ENCODE data around the gene ZNF821.
A peak's percentile ranks its signal among the peaks of the same experiment; 100 is the strongest.

The ZNF821 gene

DNA sequence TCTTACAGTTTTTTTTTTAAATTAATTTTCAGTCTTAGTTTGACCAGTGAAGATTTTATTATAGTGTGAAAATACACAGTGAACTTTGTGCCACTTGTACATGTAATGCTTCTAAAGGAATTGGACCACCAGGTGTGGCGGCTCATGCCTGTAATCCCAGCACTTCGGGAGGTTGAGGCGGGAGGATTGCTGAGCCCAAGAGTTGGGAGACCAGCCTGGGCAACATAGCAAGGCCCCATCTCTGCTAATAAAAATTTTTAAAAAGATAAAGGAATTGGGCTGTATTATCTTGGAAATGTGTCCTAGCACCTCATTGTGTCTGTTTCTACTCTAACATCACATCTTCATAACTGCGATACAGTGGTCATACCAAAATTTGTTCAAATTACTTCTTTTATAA, 15.2 kb upstream of the ZNF821 start:
- ATAC-seq, result no peak
- TF ChIP-seq ZNF565 (CRISPR knock-in tag; conservative IDR thresholded peaks at IDR 0.05; ENCODE audit: low read depth) (no peak), POU6F1 (CRISPR knock-in tag; IDR thresholded peaks at IDR 0.05; ENCODE audit: borderline replicate concordance, low read depth) (no peak), RARB (CRISPR knock-in tag; IDR thresholded peaks at IDR 0.05) (no peak), TOX (CRISPR knock-in tag; IDR thresholded peaks at IDR 0.05; ENCODE audit: borderline replicate concordance) (no peak)

DNA sequence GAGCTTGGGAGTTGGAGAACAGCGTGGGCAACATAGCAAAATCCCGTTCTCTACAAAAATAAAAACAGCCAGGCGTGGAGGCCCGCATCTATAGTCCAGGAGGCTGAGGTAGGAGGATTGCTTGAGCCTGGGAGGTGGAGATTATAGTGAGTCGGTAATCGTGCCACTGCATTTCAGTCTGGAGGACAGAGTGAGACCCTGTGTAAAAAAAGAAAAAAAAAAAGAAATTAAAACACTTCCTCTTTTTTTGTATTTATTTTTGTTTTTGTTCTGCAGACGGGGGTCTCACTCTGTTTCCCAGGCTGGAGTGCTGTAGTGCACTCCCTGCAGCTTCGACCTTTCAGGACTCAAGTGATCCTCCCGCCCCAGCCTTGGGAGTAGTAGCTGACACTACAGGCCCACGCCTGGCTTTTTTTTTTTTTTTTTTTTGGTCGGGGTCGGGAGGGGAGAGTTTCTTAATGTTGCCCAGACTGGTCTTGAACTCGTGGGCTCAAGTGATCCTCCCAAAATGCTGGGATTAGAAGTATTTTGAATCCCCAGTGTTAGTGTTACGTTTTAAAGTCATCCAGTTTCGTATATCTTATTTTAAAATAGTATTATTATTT, 12.9 kb upstream of the ZNF821 start:
- TF ChIP-seq TCF4 (CRISPR knock-in tag; IDR thresholded peaks at IDR 0.05; ENCODE audit: borderline replicate concordance) (no peak), ZFP3 (CRISPR knock-in tag; IDR thresholded peaks at IDR 0.05) (no peak), CREB5 (CRISPR knock-in tag; IDR thresholded peaks at IDR 0.05; ENCODE audit: low read depth) (no peak), CSRNP3 (CRISPR knock-in tag; IDR thresholded peaks at IDR 0.05) (no peak), ZNF8 (CRISPR knock-in tag; IDR thresholded peaks at IDR 0.05) (no peak), ESRRG (CRISPR knock-in tag; IDR thresholded peaks at IDR 0.05) (no peak), ARNTL (CRISPR knock-in tag; IDR thresholded peaks at IDR 0.05; ENCODE audit: borderline replicate concordance, low read depth) (no peak), POU6F1 (CRISPR knock-in tag; IDR thresholded peaks at IDR 0.05; ENCODE audit: borderline replicate concordance, low read depth) (no peak)
- TF ChIP-seq, protein P1, sequence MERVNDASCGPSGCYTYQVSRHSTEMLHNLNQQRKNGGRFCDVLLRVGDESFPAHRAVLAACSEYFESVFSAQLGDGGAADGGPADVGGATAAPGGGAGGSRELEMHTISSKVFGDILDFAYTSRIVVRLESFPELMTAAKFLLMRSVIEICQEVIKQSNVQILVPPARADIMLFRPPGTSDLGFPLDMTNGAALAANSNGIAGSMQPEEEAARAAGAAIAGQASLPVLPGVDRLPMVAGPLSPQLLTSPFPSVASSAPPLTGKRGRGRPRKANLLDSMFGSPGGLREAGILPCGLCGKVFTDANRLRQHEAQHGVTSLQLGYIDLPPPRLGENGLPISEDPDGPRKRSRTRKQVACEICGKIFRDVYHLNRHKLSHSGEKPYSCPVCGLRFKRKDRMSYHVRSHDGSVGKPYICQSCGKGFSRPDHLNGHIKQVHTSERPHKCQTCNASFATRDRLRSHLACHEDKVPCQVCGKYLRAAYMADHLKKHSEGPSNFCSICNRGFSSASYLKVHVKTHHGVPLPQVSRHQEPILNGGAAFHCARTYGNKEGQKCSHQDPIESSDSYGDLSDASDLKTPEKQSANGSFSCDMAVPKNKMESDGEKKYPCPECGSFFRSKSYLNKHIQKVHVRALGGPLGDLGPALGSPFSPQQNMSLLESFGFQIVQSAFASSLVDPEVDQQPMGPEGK (CRISPR knock-in tag; IDR thresholded peaks at IDR 0.05; ENCODE audit: borderline replicate concordance), result no peak
- no peak for ATAC-seq

- peak; percentile 33 for ATAC-seq
- TF ChIP-seq ESRRG (CRISPR knock-in tag; IDR thresholded peaks at IDR 0.05), result no peak
- TF ChIP-seq ZFP30 (CRISPR knock-in tag; IDR thresholded peaks at IDR 0.05), result no peak
- no peak for TF ChIP-seq SNAI2 (CRISPR knock-in tag; IDR thresholded peaks at IDR 0.05)
- TF ChIP-seq ARNTL (CRISPR knock-in tag; IDR thresholded peaks at IDR 0.05; ENCODE audit: borderline replicate concordance, low read depth), result no peak
- no peak for TF ChIP-seq GLIS3 (CRISPR knock-in tag; IDR thresholded peaks at IDR 0.05)
- TF ChIP-seq BACH2 (CRISPR knock-in tag; IDR thresholded peaks at IDR 0.05; ENCODE audit: borderline replicate concordance), result no peak
- TF ChIP-seq CSDC2 (CRISPR knock-in tag; IDR thresholded peaks at IDR 0.05), result no peak
- TF ChIP-seq, protein P1 (CRISPR knock-in tag; IDR thresholded peaks at IDR 0.05; ENCODE audit: borderline replicate concordance), result no peak
- TF ChIP-seq PPARA (CRISPR knock-in tag; IDR thresholded peaks at IDR 0.05; ENCODE audit: borderline replicate concordance), result no peak
- TF ChIP-seq TOX (CRISPR knock-in tag; IDR thresholded peaks at IDR 0.05; ENCODE audit: borderline replicate concordance), result no peak
- no peak for TF ChIP-seq CSRNP3 (CRISPR knock-in tag; IDR thresholded peaks at IDR 0.05)
- TF ChIP-seq ZFP3 (CRISPR knock-in tag; IDR thresholded peaks at IDR 0.05), result no peak
- TF ChIP-seq RARB (CRISPR knock-in tag; IDR thresholded peaks at IDR 0.05), result no peak
- no peak for TF ChIP-seq ZNF565 (CRISPR knock-in tag; conservative IDR thresholded peaks at IDR 0.05; ENCODE audit: low read depth)
- no peak for TF ChIP-seq ISL1 (CRISPR knock-in tag; IDR thresholded peaks at IDR 0.05)
- TF ChIP-seq OSR1 (CRISPR knock-in tag; IDR thresholded peaks at IDR 0.05), result no peak
- TF ChIP-seq ZNF8 (CRISPR knock-in tag; IDR thresholded peaks at IDR 0.05), result no peak
These were observed 11.8 kb upstream of the ZNF821 start for GRCh38 chr16:71895679-71896365.

All from SK-N-SH treated with all-trans-retinoic acid at 6 μM for 48 hours (cell line).